HepG2 (cell line): ENCODE data around the gene ANG. TPM values are rescaled to one million over a fixed set of nuclear protein-coding genes. Genes with fewer than 3 reads are reported as not detected.

Experiments used
- EEA1 ChIP-seq: sonication (generic); formaldehyde crosslinking; IDR thresholded peaks from 2 replicates; pipeline ENCODE4 v1.5.1; 2020; ENCODE audit warnings: mild to moderate bottlenecking, missing genetic modification reagents, borderline replicate concordance
- HNRNPK ChIP-seq: fragments of 200-400 bp; formaldehyde crosslinking; IDR thresholded peaks from 2 replicates; pipeline ENCODE4 v1.6.1; 2018; ENCODE audit warnings: low read length, low read depth, moderate library complexity, mild to moderate bottlenecking; ENCODE audit not compliant: poor library complexity, severe bottlenecking
- IRX3 ChIP-seq: sonication (generic); formaldehyde crosslinking; IDR thresholded peaks from 2 replicates; pipeline ENCODE4 v1.8.1; 2023; ENCODE audit warnings: mild to moderate bottlenecking, low read depth, missing genetic modification reagents, borderline replicate concordance
- KLF11 ChIP-seq: IDR thresholded peaks from 2 replicates; pipeline ENCODE4 v1.6.1; 2016; ENCODE audit warnings: missing compliant biosample characterization
- MZF1 ChIP-seq: sonication (generic); formaldehyde crosslinking; IDR thresholded peaks from 2 replicates; pipeline ENCODE4 v1.8.1; 2023; ENCODE audit warnings: mild to moderate bottlenecking, missing genetic modification reagents, borderline replicate concordance
- SMAD9 ChIP-seq: sonication (generic); formaldehyde crosslinking; IDR thresholded peaks from 2 replicates; pipeline ENCODE4 v1.5.1; 2020; ENCODE audit warnings: mild to moderate bottlenecking, missing genetic modification reagents
- ZFP82 ChIP-seq: sonication (generic); formaldehyde crosslinking; IDR thresholded peaks from 2 replicates; pipeline ENCODE4 v1.5.1; 2020; ENCODE audit warnings: mild to moderate bottlenecking, missing genetic modification reagents, borderline replicate concordance
- ZNF136 ChIP-seq: sonication (generic); formaldehyde crosslinking; IDR thresholded peaks from 2 replicates; pipeline ENCODE4 v1.8.1; 2022; ENCODE audit warnings: low read depth, mild to moderate bottlenecking, moderate library complexity, missing genetic modification reagents
- ZNF382 ChIP-seq: sonication (generic); formaldehyde crosslinking; IDR thresholded peaks from 2 replicates; pipeline ENCODE4 v1.5.0; 2020; ENCODE audit warnings: missing genetic modification reagents, mild to moderate bottlenecking, borderline replicate concordance
- ZNF562 ChIP-seq: sonication (generic); formaldehyde crosslinking; IDR thresholded peaks from 2 replicates; pipeline ENCODE4 v1.8.0; 2022; ENCODE audit warnings: missing genetic modification reagents, borderline replicate concordance
- ZNF616 ChIP-seq: sonication (generic); formaldehyde crosslinking; IDR thresholded peaks from 2 replicates; pipeline ENCODE4 v1.5.0; 2020; ENCODE audit warnings: low read depth, mild to moderate bottlenecking, missing genetic modification reagents
- ZNF790 ChIP-seq: sonication (generic); formaldehyde crosslinking; IDR thresholded peaks from 2 replicates; pipeline ENCODE4 v1.8.0; 2022; ENCODE audit warnings: missing genetic modification reagents, mild to moderate bottlenecking, borderline replicate concordance
- polyA plus RNA-seq, 8 experiments: library from polyadenylated mRNA; depleted of rRNA in 3 of 8; stranded (reverse) in 7 of 8; unstranded in 1 of 8; fragments of >200 nt; fragmentation: Illumina TruSeq in 4 of 8; extraction: Trizol in 4 of 8; gene quantifications; 2 replicates each; pipeline versions ENCODE4 v1.2.1 to v1.2.3, GENCODE V29; 2011 to 2016; ENCODE audit warnings: low read depth in 4 of 8, missing spikeins in 1 of 8, mixed read lengths in 1 of 8; ENCODE audit not compliant: insufficient read depth in 1 of 8
- total RNA-seq, 5 experiments: library from RNA; depleted of rRNA; stranded (reverse); fragments of >200 nt; fragmentation: Illumina TruSeq; extraction: Trizol; gene quantifications; 2 replicates each; pipeline ENCODE4 v1.2.3, GENCODE V29; 2016; ENCODE audit warnings: low read depth in 1 of 5
- TF ChIP-seq, protein P1 (sequence below), 2 experiments: sonication (generic) in 1 of 2; formaldehyde crosslinking in 1 of 2; IDR thresholded peaks; 2 replicates each; pipeline versions ENCODE4 v1.4.0 to v1.6.1; 2018 to 2020; ENCODE audit warnings: missing genetic modification reagents in 2 of 2, borderline replicate concordance in 1 of 2, low read depth in 1 of 2, mild to moderate bottlenecking in 1 of 2, missing biosample characterization in 1 of 2
- TF ChIP-seq, protein P2 (sequence below): IDR thresholded peaks from 2 replicates; pipeline ENCODE4 v1.6.1; 2016
- TF ChIP-seq, protein P3 (sequence below): sonication (generic); formaldehyde crosslinking; IDR thresholded peaks from 2 replicates; pipeline ENCODE4 v1.4.0; 2020; ENCODE audit warnings: mild to moderate bottlenecking, missing genetic modification reagents
- TF ChIP-seq, protein P4 (sequence below): sonication (generic); formaldehyde crosslinking; conservative IDR thresholded peaks from 2 replicates; pipeline ENCODE4 v1.8.0; 2022; ENCODE audit warnings: missing genetic modification reagents
- TF ChIP-seq, protein P5 (sequence below), 2 experiments: IDR thresholded peaks; 2 replicates each; pipeline ENCODE4 v1.6.1; 2011 to 2012; ENCODE audit warnings: low read length in 2 of 2, borderline replicate concordance in 1 of 2, low read depth in 1 of 2, mild to moderate bottlenecking in 1 of 2, moderate library complexity in 1 of 2

Gene ANG
- total and polyA plus RNA-seq, 2 of the 13 experiments (the other 11 are each of a cell fraction or from before 2014, with no cell fraction given), result 83.6 to 401 TPM

DNA sequence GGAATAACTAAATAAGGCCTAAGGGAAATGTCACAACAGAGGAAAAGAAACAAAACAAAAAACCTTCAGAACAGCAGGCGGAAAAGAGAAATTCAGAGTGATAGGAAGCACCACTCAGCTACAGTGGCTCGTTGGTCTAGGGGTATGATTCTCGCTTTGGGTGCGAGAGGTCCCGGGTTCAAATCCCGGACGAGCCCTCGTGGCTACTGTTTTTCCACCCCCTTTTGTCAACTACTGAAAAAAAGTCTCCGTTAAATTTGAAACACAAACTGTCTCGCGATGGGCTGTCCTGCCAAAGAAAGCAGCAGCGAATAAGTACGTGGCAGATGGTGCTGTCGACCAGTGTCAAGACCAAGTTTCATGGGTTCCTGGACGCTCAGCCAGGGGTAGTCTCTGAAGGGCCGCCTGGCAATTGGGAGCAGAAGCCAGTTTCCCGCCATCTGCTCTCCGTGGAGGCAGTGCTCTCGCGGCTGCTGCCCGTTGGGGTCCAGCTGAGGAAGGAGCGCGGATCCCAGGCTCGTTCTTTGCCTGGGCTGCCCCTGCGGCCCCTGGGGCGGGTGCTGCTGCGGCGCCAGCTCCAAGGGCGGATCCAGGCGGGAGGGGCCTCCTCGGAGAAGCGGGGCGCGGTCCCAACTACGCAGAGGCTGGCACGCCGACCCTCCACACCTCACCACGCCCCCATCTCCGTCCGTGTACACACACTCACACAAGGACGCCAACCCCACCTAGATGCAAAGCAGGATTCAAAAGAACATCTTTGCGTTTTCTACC is 4.5 kb upstream of the ANG start, which contains the start of gene RNASE4 (continued):
- TF ChIP-seq ZFP82 (CRISPR knock-in tag) (0 out of 2 replicates have a peak, but pooled peaks have one; percentile 81), KLF11 (CRISPR knock-in tag) (0 out of 2 replicates have a peak, but pooled peaks have one; percentile 18), IRX3 (CRISPR knock-in tag) (no peak; the same call in 1 of the 2 replicates), MZF1 (no peak), ZNF136 (CRISPR knock-in tag) (0 out of 2 replicates have a peak, but pooled peaks have one; percentile 76), ZNF790 (CRISPR knock-in tag) (no peak), ZNF382 (CRISPR knock-in tag) (no peak), HNRNPK (peak; percentile 25), SMAD9 (no peak), EEA1 (CRISPR knock-in tag) (0 out of 2 replicates have a peak, but pooled peaks have one; percentile 63), ZNF562 (CRISPR knock-in tag) (no peak), ZNF616 (CRISPR knock-in tag) (no peak)
- TF ChIP-seq, protein P1, sequence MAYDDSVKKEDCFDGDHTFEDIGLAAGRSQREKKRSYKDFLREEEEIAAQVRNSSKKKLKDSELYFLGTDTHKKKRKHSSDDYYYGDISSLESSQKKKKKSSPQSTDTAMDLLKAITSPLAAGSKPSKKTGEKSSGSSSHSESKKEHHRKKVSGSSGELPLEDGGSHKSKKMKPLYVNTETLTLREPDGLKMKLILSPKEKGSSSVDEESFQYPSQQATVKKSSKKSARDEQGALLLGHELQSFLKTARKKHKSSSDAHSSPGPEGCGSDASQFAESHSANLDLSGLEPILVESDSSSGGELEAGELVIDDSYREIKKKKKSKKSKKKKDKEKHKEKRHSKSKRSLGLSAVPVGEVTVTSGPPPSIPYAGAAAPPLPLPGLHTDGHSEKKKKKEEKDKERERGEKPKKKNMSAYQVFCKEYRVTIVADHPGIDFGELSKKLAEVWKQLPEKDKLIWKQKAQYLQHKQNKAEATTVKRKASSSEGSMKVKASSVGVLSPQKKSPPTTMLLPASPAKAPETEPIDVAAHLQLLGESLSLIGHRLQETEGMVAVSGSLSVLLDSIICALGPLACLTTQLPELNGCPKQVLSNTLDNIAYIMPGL (CRISPR knock-in tag; IDR thresholded peaks at IDR 0.05; ENCODE audit: borderline replicate concordance in 1 of 2, low read depth in 1 of 2), result peak; percentile 70 to 97
- TF ChIP-seq, protein P2, sequence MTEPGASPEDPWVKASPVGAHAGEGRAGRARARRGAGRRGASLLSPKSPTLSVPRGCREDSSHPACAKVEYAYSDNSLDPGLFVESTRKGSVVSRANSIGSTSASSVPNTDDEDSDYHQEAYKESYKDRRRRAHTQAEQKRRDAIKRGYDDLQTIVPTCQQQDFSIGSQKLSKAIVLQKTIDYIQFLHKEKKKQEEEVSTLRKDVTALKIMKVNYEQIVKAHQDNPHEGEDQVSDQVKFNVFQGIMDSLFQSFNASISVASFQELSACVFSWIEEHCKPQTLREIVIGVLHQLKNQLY (CRISPR knock-in tag), result no peak; the same call in 1 of the 2 replicates
- TF ChIP-seq, protein P3, sequence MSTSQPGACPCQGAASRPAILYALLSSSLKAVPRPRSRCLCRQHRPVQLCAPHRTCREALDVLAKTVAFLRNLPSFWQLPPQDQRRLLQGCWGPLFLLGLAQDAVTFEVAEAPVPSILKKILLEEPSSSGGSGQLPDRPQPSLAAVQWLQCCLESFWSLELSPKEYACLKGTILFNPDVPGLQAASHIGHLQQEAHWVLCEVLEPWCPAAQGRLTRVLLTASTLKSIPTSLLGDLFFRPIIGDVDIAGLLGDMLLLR (CRISPR knock-in tag), result 0 out of 2 replicates have a peak, but pooled peaks have one; percentile 39
- TF ChIP-seq, protein P4, sequence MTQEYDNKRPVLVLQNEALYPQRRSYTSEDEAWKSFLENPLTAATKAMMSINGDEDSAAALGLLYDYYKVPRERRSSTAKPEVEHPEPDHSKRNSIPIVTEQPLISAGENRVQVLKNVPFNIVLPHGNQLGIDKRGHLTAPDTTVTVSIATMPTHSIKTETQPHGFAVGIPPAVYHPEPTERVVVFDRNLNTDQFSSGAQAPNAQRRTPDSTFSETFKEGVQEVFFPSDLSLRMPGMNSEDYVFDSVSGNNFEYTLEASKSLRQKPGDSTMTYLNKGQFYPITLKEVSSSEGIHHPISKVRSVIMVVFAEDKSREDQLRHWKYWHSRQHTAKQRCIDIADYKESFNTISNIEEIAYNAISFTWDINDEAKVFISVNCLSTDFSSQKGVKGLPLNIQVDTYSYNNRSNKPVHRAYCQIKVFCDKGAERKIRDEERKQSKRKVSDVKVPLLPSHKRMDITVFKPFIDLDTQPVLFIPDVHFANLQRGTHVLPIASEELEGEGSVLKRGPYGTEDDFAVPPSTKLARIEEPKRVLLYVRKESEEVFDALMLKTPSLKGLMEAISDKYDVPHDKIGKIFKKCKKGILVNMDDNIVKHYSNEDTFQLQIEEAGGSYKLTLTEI (CRISPR knock-in tag), result no peak
- TF ChIP-seq, protein P5, sequence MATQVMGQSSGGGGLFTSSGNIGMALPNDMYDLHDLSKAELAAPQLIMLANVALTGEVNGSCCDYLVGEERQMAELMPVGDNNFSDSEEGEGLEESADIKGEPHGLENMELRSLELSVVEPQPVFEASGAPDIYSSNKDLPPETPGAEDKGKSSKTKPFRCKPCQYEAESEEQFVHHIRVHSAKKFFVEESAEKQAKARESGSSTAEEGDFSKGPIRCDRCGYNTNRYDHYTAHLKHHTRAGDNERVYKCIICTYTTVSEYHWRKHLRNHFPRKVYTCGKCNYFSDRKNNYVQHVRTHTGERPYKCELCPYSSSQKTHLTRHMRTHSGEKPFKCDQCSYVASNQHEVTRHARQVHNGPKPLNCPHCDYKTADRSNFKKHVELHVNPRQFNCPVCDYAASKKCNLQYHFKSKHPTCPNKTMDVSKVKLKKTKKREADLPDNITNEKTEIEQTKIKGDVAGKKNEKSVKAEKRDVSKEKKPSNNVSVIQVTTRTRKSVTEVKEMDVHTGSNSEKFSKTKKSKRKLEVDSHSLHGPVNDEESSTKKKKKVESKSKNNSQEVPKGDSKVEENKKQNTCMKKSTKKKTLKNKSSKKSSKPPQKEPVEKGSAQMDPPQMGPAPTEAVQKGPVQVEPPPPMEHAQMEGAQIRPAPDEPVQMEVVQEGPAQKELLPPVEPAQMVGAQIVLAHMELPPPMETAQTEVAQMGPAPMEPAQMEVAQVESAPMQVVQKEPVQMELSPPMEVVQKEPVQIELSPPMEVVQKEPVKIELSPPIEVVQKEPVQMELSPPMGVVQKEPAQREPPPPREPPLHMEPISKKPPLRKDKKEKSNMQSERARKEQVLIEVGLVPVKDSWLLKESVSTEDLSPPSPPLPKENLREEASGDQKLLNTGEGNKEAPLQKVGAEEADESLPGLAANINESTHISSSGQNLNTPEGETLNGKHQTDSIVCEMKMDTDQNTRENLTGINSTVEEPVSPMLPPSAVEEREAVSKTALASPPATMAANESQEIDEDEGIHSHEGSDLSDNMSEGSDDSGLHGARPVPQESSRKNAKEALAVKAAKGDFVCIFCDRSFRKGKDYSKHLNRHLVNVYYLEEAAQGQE (IDR thresholded peaks at IDR 0.05; ENCODE audit: borderline replicate concordance in 1 of 2, low read depth in 1 of 2, low read length in 2 of 2), result peak in 1 of 2 experiments; percentile 45; a peak in 2 of 4 replicates
